ENCODE data around the gene TMPRSS4.

TMPRSS4 gene

DNA sequence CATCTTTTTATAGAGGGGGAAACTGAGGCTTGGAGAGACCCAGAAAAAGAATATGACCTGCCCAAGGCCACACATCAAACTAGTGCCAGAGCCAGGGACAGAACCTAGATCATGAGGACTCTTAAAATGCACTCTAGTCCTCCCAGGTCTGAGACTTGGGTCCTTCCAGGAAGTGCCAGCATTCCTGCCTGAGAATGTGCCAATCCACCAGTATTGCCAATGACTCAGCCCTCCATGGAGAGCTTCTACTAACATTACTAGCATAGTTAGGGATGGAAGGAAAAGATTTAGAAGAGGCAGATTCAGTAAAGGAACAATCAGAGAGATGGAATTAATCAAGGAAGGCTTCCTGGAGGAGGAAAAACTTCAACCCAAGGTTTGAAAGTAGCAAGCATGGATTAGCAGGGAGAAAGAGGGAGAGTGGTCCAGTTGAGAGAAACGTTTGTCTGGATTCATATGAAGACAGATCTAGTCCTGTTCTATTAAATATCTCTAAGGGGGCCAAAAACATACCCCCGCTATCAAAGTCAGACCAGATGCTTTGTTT lies 30.0 kb downstream of the TMPRSS4 start:
- Mint-ChIP-seq H3K4me3 (no peak overlapping the region), H3K27me3 (peaks cover 33% of the 10 kb centered on the region), H3K27ac (ENCODE audit: low read depth) (no peak overlapping the region), H3K36me3 (ENCODE audit: insufficient read depth) (no peaks in the 10 kb centered on the region), H3K9me3 (no peaks in the 10 kb centered on the region), H3K4me1 (peaks cover 10% of the 10 kb centered on the region)
- DNase-seq (ENCODE audit: low spot score in 2 of 2): no peak
- no peak for ATAC-seq (replicated peaks; ENCODE audit: extremely low read depth, poor library complexity, severe bottlenecking)

- no peak for ATAC-seq (replicated peaks; ENCODE audit: extremely low read depth, poor library complexity, severe bottlenecking)
- Mint-ChIP-seq H3K27ac (ENCODE audit: low read depth) (no peak overlapping the region), H3K4me3 (no peak overlapping the region), H3K27me3 (peaks cover 19% of the 10 kb centered on the region), H3K4me1 (peaks cover 10% of the 10 kb centered on the region), H3K9me3 (no peaks in the 10 kb centered on the region), H3K36me3 (ENCODE audit: insufficient read depth) (no peaks in the 10 kb centered on the region)
- no peak for DNase-seq (ENCODE audit: low spot score in 2 of 2)
Measured at GRCh38 chr11:118108513-118108912, 31.6 kb downstream of the TMPRSS4 start.

- peaks cover 10% of the 10 kb centered on the region for H3K4me1 Mint-ChIP-seq
- ATAC-seq (replicated peaks; ENCODE audit: extremely low read depth, poor library complexity, severe bottlenecking) (no peak), DNase-seq (ENCODE audit: low spot score in 2 of 2) (no peak)
- no peaks in the 10 kb centered on the region for H3K9me3 Mint-ChIP-seq
- H3K27ac Mint-ChIP-seq (ENCODE audit: low read depth): no peak overlapping the region
- no peaks in the 10 kb centered on the region for H3K36me3 Mint-ChIP-seq (ENCODE audit: insufficient read depth)
- H3K4me3 Mint-ChIP-seq: no peak overlapping the region
- H3K27me3 Mint-ChIP-seq: peaks cover 19% of the 10 kb centered on the region
Measured at GRCh38 chr11:118109231-118109630, 32.4 kb downstream of the TMPRSS4 start.

GRCh38 chr11:118111019-118111743 lies 34.3 kb downstream of the TMPRSS4 start:
- H3K27ac Mint-ChIP-seq (ENCODE audit: low read depth): no peak overlapping the region
- peaks cover 17% of the 10 kb centered on the region for H3K4me1 Mint-ChIP-seq
- H3K4me3 Mint-ChIP-seq: no peak overlapping the region
- DNase-seq (ENCODE audit: low spot score in 2 of 2) (no peak), ATAC-seq (replicated peaks; ENCODE audit: extremely low read depth, poor library complexity, severe bottlenecking) (no peak)
- H3K36me3 Mint-ChIP-seq (ENCODE audit: insufficient read depth): no peaks in the 10 kb centered on the region
- no peaks in the 10 kb centered on the region for H3K9me3 Mint-ChIP-seq
- peaks cover 29% of the 10 kb centered on the region for H3K27me3 Mint-ChIP-seq

DNA sequence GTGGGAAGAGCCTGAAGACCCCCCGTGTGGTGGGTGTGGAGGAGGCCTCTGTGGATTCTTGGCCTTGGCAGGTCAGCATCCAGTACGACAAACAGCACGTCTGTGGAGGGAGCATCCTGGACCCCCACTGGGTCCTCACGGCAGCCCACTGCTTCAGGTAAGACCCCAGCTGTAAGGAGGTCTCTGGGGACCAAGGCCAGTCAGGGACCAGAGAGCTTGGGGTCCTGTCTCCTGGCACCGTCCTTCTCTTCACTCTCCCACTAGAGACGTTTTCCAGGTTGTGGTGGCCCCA lies 34.8 kb downstream of the TMPRSS4 start:
- ATAC-seq (replicated peaks; ENCODE audit: extremely low read depth, poor library complexity, severe bottlenecking): no peak
- Mint-ChIP-seq H3K27ac (ENCODE audit: low read depth) (no peak overlapping the region), H3K4me3 (no peak overlapping the region), H3K4me1 (peaks cover 17% of the 10 kb centered on the region), H3K36me3 (ENCODE audit: insufficient read depth) (no peaks in the 10 kb centered on the region), H3K27me3 (peaks cover 26% of the 10 kb centered on the region), H3K9me3 (no peaks in the 10 kb centered on the region)
- no peak for DNase-seq (ENCODE audit: low spot score in 2 of 2)

GRCh38 chr11:118112711-118113430 lies 36.0 kb downstream of the TMPRSS4 start:
- ATAC-seq (replicated peaks; ENCODE audit: extremely low read depth, poor library complexity, severe bottlenecking): no peak
- H3K27ac Mint-ChIP-seq (ENCODE audit: low read depth): no peak overlapping the region
- no peaks in the 10 kb centered on the region for H3K36me3 Mint-ChIP-seq (ENCODE audit: insufficient read depth)
- peaks cover 23% of the 10 kb centered on the region for H3K27me3 Mint-ChIP-seq
- peaks cover 17% of the 10 kb centered on the region for H3K4me1 Mint-ChIP-seq
- no peak overlapping the region for H3K4me3 Mint-ChIP-seq
- H3K9me3 Mint-ChIP-seq: no peaks in the 10 kb centered on the region
- DNase-seq (ENCODE audit: low spot score in 2 of 2): no peak

DNA sequence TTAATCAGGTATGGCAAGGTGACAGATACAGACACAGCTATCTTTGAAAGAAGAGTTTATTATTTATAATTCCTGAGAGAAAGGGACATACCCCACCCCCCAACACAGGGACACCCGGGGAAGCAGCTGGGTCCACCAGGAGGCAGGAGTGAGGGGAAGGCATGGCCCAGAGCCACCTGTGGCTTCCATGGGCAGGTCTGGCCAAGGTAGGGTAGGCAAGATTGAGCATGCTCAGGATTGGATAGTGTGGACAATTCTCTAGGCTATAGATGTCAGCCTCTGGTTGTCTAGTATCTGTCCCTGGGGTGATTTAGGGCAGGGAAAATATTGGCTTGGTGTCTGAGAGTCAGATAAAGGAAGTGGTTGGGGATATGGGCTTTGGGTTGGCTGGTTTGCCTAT lies 37.4 kb downstream of the TMPRSS4 start:
- H3K36me3 Mint-ChIP-seq (ENCODE audit: insufficient read depth): no peaks in the 10 kb centered on the region
- no peak overlapping the region for H3K4me3 Mint-ChIP-seq
- ATAC-seq (replicated peaks; ENCODE audit: extremely low read depth, poor library complexity, severe bottlenecking) (no peak), DNase-seq (ENCODE audit: low spot score in 2 of 2) (no peak)
- H3K27ac Mint-ChIP-seq (ENCODE audit: low read depth): peak overlapping the region; percentile 49
- H3K9me3 Mint-ChIP-seq: no peaks in the 10 kb centered on the region
- peaks cover 36% of the 10 kb centered on the region for H3K27me3 Mint-ChIP-seq
- peaks cover 17% of the 10 kb centered on the region for H3K4me1 Mint-ChIP-seq

DNA sequence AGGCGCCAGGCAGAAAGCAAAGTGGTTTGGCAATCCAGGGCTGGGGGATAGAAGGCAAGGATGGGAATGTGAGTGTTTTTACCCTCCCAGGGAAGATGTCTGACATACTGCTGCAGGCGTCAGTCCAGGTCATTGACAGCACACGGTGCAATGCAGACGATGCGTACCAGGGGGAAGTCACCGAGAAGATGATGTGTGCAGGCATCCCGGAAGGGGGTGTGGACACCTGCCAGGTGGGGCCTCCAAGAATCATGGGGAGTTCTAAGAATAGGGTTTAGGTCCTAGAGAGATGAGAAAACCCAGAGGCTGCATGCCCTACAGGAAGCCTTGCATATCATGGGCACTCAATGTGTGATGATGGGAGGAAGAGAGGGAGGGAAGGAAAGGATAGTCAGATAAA lies 38.2 kb downstream of the TMPRSS4 start:
- Mint-ChIP-seq H3K9me3 (no peaks in the 10 kb centered on the region), H3K4me1 (peaks cover 17% of the 10 kb centered on the region), H3K27me3 (peaks cover 36% of the 10 kb centered on the region), H3K27ac (ENCODE audit: low read depth) (peak overlapping the region; percentile 49), H3K36me3 (ENCODE audit: insufficient read depth) (no peaks in the 10 kb centered on the region), H3K4me3 (no peak overlapping the region)
- ATAC-seq (replicated peaks; ENCODE audit: extremely low read depth, poor library complexity, severe bottlenecking): no peak
- DNase-seq (ENCODE audit: low spot score in 2 of 2): no peak

- Mint-ChIP-seq H3K36me3 (ENCODE audit: insufficient read depth) (no peaks in the 10 kb centered on the region), H3K4me1 (peaks cover 7% of the 10 kb centered on the region), H3K9me3 (no peaks in the 10 kb centered on the region), H3K27me3 (peaks cover 23% of the 10 kb centered on the region), H3K27ac (ENCODE audit: low read depth) (peak overlapping the region; percentile 14), H3K4me3 (no peak overlapping the region)
- ATAC-seq (replicated peaks; ENCODE audit: extremely low read depth, poor library complexity, severe bottlenecking) (no peak), DNase-seq (ENCODE audit: low spot score in 2 of 2) (no peak)
Measured at GRCh38 chr11:118117790-118118601, 41.1 kb downstream of the TMPRSS4 start.

GRCh38 chr11:118120793-118121192 lies 43.9 kb downstream of the TMPRSS4 start:
- ATAC-seq (replicated peaks; ENCODE audit: extremely low read depth, poor library complexity, severe bottlenecking): no peak
- Mint-ChIP-seq H3K4me1 (no peaks in the 10 kb centered on the region), H3K4me3 (no peak overlapping the region), H3K27me3 (peaks cover 13% of the 10 kb centered on the region), H3K9me3 (no peaks in the 10 kb centered on the region), H3K36me3 (ENCODE audit: insufficient read depth) (no peaks in the 10 kb centered on the region), H3K27ac (ENCODE audit: low read depth) (no peak overlapping the region)
- no peak for DNase-seq (ENCODE audit: low spot score in 2 of 2)

DNA sequence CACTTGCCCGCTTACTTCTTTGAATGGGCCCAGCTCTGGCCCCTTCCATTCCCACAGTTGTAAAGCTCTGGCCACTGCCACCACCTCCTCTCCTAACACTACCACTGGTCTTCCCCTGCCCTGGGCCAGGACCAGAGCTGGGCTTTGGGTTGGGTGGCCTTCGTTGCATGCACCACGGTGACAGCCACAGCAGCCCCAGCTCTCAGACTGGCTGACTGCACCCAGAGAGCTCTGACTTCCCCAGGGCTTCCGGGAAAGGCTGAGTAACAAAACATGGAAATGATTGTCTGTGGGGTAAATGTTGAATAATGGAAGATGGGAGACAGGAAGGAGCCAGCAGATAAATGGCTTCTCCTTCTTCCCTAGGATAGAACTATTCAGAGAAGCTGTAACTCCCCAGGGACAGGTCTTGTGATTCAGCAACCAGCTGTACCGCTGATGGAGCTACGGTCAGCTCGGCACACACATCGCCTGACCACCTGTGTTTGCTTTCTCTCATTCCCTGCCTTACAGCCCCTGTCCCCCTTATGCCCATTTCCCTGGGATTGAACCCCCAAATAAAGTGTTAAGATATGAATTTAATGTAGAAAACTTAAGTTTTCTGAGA lies 48.2 kb downstream of the TMPRSS4 start:
- H3K4me3 Mint-ChIP-seq: no peak overlapping the region
- H3K27me3 Mint-ChIP-seq: peaks cover 10% of the 10 kb centered on the region
- H3K36me3 Mint-ChIP-seq (ENCODE audit: insufficient read depth): no peaks in the 10 kb centered on the region
- no peak for DNase-seq (ENCODE audit: low spot score in 2 of 2)
- no peak for ATAC-seq (replicated peaks; ENCODE audit: extremely low read depth, poor library complexity, severe bottlenecking)
- no peaks in the 10 kb centered on the region for H3K4me1 Mint-ChIP-seq
- no peak overlapping the region for H3K27ac Mint-ChIP-seq (ENCODE audit: low read depth)
- no peaks in the 10 kb centered on the region for H3K9me3 Mint-ChIP-seq

GRCh38 chr11:118126082-118126838 lies 49.4 kb downstream of the TMPRSS4 start:
- Mint-ChIP-seq H3K4me1 (no peaks in the 10 kb centered on the region), H3K4me3 (no peak overlapping the region), H3K36me3 (ENCODE audit: insufficient read depth) (no peaks in the 10 kb centered on the region), H3K9me3 (no peaks in the 10 kb centered on the region), H3K27ac (ENCODE audit: low read depth) (no peak overlapping the region), H3K27me3 (peaks cover 10% of the 10 kb centered on the region)
- no peak for DNase-seq (ENCODE audit: low spot score in 2 of 2)
- no peak for ATAC-seq (replicated peaks; ENCODE audit: extremely low read depth, poor library complexity, severe bottlenecking)
